Cardiac muscle cell (in vitro differentiated cells and primary cell): ENCODE measurements around the gene RALB. TPM values are rescaled to one million over a fixed set of nuclear protein-coding genes. Genes with fewer than 3 reads are reported as not detected.

Experiments
- DNase-seq, 2 donors: peaks; one replicate each; pipeline versions ENCODE4 v3.0.0 to v3.0.0-alpha.2; 2010 to 2017; ENCODE audit warnings: low read depth in 1 of 2, low spot score in 1 of 2
- H3K27ac ChIP-seq: fragments of 200-600 bp; sonication (generic); 2 replicates; pipeline ENCODE4 v1.5.1; 2016
- H3K27me3 ChIP-seq: fragments of 200-600 bp; sonication (generic); 2 replicates; pipeline ENCODE4 v1.6.0; 2016; ENCODE audit warnings: control low read depth
- H3K36me3 ChIP-seq: fragments of 200-600 bp; sonication (generic); 2 replicates; pipeline ENCODE4 v1.5.1; 2016; ENCODE audit warnings: control low read depth
- H3K4me1 ChIP-seq: fragments of 200-600 bp; sonication (generic); 2 replicates; pipeline ENCODE4 v1.8.1; 2017; ENCODE audit warnings: low read depth, mild to moderate bottlenecking, mixed run types
- H3K4me3 ChIP-seq: fragments of 200-600 bp; sonication (generic); 2 replicates; pipeline ENCODE4 v1.5.1; 2016; ENCODE audit warnings: mild to moderate bottlenecking
- H3K9me3 ChIP-seq: fragments of 200-600 bp; sonication (generic); 2 replicates; pipeline ENCODE4 v1.5.1; 2017; ENCODE audit warnings: low read depth, mild to moderate bottlenecking, control low read depth
- CTCF ChIP-seq: IDR thresholded peaks from 2 replicates; pipeline ENCODE4 v1.5.1; 2012; ENCODE audit warnings: low read depth, mild to moderate bottlenecking, low read length
- polyA plus RNA-seq: library from polyadenylated mRNA; unstranded; fragments of >200 nt; fragmentation: Nextera tagmentation; extraction: Ambion mirVana; gene quantifications from 2 replicates; pipeline ENCODE4 v1.2.1, GENCODE V29; 2016
- total RNA-seq: library from RNA; depleted of rRNA; stranded (reverse); fragments of >200 nt; gene quantifications from 2 replicates; pipeline ENCODE4 v1.2.3, GENCODE V29; 2016

The RALB gene
- total and polyA plus RNA-seq, 2 experiments from 2014 or later, result 26.5 to 50.8 TPM

GRCh38 chr2:120272763-120273481 is 20.3 kb downstream of the RALB start:
- TF ChIP-seq CTCF, result no peak
- no peak for DNase-seq
- H3K27me3 ChIP-seq, result no peaks in the 10 kb centered on the region
- H3K4me1 ChIP-seq, result no peaks in the 10 kb centered on the region
- H3K4me3 ChIP-seq, result no peak overlapping the region
- no peak overlapping the region for H3K27ac ChIP-seq
- no peaks in the 10 kb centered on the region for H3K36me3 ChIP-seq
- no peaks in the 10 kb centered on the region for H3K9me3 ChIP-seq

GRCh38 chr2:120275617-120276400 is 23.2 kb downstream of the RALB start:
- no peaks in the 10 kb centered on the region for H3K4me1 ChIP-seq
- H3K27me3 ChIP-seq, result no peaks in the 10 kb centered on the region
- no peaks in the 10 kb centered on the region for H3K9me3 ChIP-seq
- no peak for TF ChIP-seq CTCF
- H3K27ac ChIP-seq, result no peak overlapping the region
- H3K36me3 ChIP-seq, result no peaks in the 10 kb centered on the region
- DNase-seq, result no peak
- H3K4me3 ChIP-seq, result no peak overlapping the region

- Histone ChIP-seq H3K4me3 (no peak overlapping the region), H3K27ac (no peak overlapping the region), H3K9me3 (no peaks in the 10 kb centered on the region), H3K4me1 (no peaks in the 10 kb centered on the region), H3K36me3 (no peaks in the 10 kb centered on the region), H3K27me3 (no peaks in the 10 kb centered on the region)
- DNase-seq, result no peak
- TF ChIP-seq CTCF, result no peak
Measured at GRCh38 chr2:120277505-120278205, 25.0 kb downstream of the RALB start.

- Histone ChIP-seq H3K36me3 (no peaks in the 10 kb centered on the region), H3K4me3 (no peak overlapping the region), H3K27me3 (no peaks in the 10 kb centered on the region), H3K9me3 (no peaks in the 10 kb centered on the region), H3K27ac (no peak overlapping the region), H3K4me1 (no peaks in the 10 kb centered on the region)
- TF ChIP-seq CTCF, result no peak
- no peak for DNase-seq
Measured at GRCh38 chr2:120278901-120279300, 26.2 kb downstream of the RALB start.

- Histone ChIP-seq H3K27ac (no peak overlapping the region), H3K4me1 (no peaks in the 10 kb centered on the region), H3K4me3 (no peak overlapping the region), H3K27me3 (no peaks in the 10 kb centered on the region), H3K9me3 (no peaks in the 10 kb centered on the region), H3K36me3 (no peaks in the 10 kb centered on the region)
- no peak for DNase-seq
- TF ChIP-seq CTCF, result no peak
Measured at GRCh38 chr2:120279708-120280107, 27.1 kb downstream of the RALB start.
